KMS-11 (cell line): ENCODE measurements around the gene MALT1.
A peak's percentile ranks its signal among the peaks of the same experiment; 100 is the strongest.

Experiments used
- H2AFZ ChIP-seq: fragments of 200-600 bp; sonication (generic); 2 replicates; pipeline ENCODE4 v1.6.1; 2016; ENCODE audit warnings: antibody characterized with exemption, mixed run types, low read depth
- H3K27ac ChIP-seq: fragments of 200-600 bp; sonication (generic); 2 replicates; pipeline ENCODE4 v1.6.1; 2016; ENCODE audit warnings: mild to moderate bottlenecking, mixed run types
- H3K27me3 ChIP-seq: fragments of 200-600 bp; sonication (generic); 2 replicates; pipeline ENCODE4 v1.6.1; 2017; ENCODE audit warnings: mild to moderate bottlenecking, low read depth, mixed run types, moderate library complexity; ENCODE audit not compliant: insufficient read depth
- H3K36me3 ChIP-seq: fragments of 200-600 bp; sonication (generic); 2 replicates; pipeline ENCODE4 v1.6.1; 2017; ENCODE audit warnings: mild to moderate bottlenecking, mixed run types; ENCODE audit not compliant: insufficient read depth
- H3K4me1 ChIP-seq: fragments of 200-600 bp; sonication (generic); 2 replicates; pipeline ENCODE4 v1.6.1; 2016; ENCODE audit warnings: mild to moderate bottlenecking, low read depth, mixed run types; ENCODE audit not compliant: poor library complexity, severe bottlenecking
- H3K4me2 ChIP-seq: fragments of 200-600 bp; sonication (generic); 2 replicates; pipeline ENCODE4 v1.7.0; 2016; ENCODE audit warnings: mild to moderate bottlenecking, mixed run types
- H3K4me3 ChIP-seq: fragments of 200-600 bp; sonication (generic); IDR thresholded peaks from 2 replicates; pipeline ENCODE4 v1.6.1; 2017; ENCODE audit warnings: low read depth, low read length, mixed read lengths; ENCODE audit not compliant: insufficient read depth
- H3K79me2 ChIP-seq: fragments of 200-600 bp; sonication (generic); 2 replicates; pipeline ENCODE4 v1.6.1; 2016; ENCODE audit warnings: low read depth, mixed run types; ENCODE audit not compliant: insufficient read depth
- H3K9ac ChIP-seq: fragments of 200-600 bp; sonication (generic); 2 replicates; pipeline ENCODE4 v1.6.1; 2016; ENCODE audit warnings: mild to moderate bottlenecking, mixed run types
- H4K20me1 ChIP-seq: fragments of 200-600 bp; sonication (generic); 2 replicates; pipeline ENCODE4 v1.6.1; 2016; ENCODE audit warnings: mild to moderate bottlenecking, mixed run types; ENCODE audit not compliant: insufficient read depth
- TF ChIP-seq, protein P1 (sequence below): fragments of 200-600 bp; sonication (generic); conservative IDR thresholded peaks from 2 replicates; pipeline ENCODE4 v1.6.1; 2017; ENCODE audit warnings: low read depth, mild to moderate bottlenecking, antibody characterized with exemption, low read length, moderate library complexity, mixed read lengths

The MALT1 gene

GRCh38 chr18:58761970-58762780, 90.9 kb downstream of the MALT1 start:
- Histone ChIP-seq H3K36me3 (no peaks in the 10 kb centered on the region), H3K27ac (no peak overlapping the region), H3K4me1 (peaks cover 39% of the 10 kb centered on the region), H3K27me3 (peaks cover 37% of the 10 kb centered on the region), H3K79me2 (no peaks in the 10 kb centered on the region), H4K20me1 (no peaks in the 10 kb centered on the region), H3K9ac (no peak overlapping the region), H2AFZ (no peak overlapping the region), H3K4me3 (no peak overlapping the region), H3K4me2 (peak overlapping the region; percentile 69)
- TF ChIP-seq, protein P1, sequence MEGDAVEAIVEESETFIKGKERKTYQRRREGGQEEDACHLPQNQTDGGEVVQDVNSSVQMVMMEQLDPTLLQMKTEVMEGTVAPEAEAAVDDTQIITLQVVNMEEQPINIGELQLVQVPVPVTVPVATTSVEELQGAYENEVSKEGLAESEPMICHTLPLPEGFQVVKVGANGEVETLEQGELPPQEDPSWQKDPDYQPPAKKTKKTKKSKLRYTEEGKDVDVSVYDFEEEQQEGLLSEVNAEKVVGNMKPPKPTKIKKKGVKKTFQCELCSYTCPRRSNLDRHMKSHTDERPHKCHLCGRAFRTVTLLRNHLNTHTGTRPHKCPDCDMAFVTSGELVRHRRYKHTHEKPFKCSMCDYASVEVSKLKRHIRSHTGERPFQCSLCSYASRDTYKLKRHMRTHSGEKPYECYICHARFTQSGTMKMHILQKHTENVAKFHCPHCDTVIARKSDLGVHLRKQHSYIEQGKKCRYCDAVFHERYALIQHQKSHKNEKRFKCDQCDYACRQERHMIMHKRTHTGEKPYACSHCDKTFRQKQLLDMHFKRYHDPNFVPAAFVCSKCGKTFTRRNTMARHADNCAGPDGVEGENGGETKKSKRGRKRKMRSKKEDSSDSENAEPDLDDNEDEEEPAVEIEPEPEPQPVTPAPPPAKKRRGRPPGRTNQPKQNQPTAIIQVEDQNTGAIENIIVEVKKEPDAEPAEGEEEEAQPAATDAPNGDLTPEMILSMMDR = no peak

DNA sequence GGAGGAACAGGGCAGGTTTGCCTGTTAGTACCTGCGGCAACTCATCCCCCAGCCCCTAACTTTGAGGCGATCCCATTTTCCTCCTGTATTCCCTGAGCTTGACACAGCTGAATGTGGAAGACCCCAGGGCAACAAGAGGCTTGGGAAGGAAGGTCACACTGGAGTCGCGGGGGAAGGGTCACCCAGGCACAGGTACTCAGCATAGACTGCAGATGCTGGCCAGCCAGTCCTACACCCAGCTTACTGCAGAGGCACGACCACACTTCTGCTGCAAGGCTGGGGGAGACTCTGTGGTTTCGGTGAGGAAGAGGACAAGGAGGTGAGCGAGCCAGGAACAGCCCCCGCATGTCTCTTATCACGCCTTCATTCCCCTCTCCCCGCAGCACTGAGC, 91.5 kb downstream of the MALT1 start:
- Histone ChIP-seq H3K36me3 (no peaks in the 10 kb centered on the region), H3K79me2 (no peaks in the 10 kb centered on the region), H3K9ac (no peak overlapping the region), H3K4me2 (no peak overlapping the region), H4K20me1 (no peaks in the 10 kb centered on the region), H3K4me1 (peaks cover 39% of the 10 kb centered on the region), H3K4me3 (no peak overlapping the region), H3K27me3 (peaks cover 37% of the 10 kb centered on the region), H3K27ac (no peak overlapping the region), H2AFZ (no peak overlapping the region)
- TF ChIP-seq, protein P1 = no peak

- Histone ChIP-seq H3K4me1 (peaks cover 48% of the 10 kb centered on the region), H3K27me3 (peaks cover 13% of the 10 kb centered on the region), H3K36me3 (no peaks in the 10 kb centered on the region), H4K20me1 (no peaks in the 10 kb centered on the region), H3K79me2 (no peaks in the 10 kb centered on the region), H3K27ac (no peak overlapping the region), H3K4me3 (no peak overlapping the region), H3K9ac (no peak overlapping the region), H3K4me2 (no peak overlapping the region), H2AFZ (no peak overlapping the region)
- TF ChIP-seq, protein P1 = no peak
Measured at GRCh38 chr18:58766164-58766563, 94.9 kb downstream of the MALT1 start.

DNA sequence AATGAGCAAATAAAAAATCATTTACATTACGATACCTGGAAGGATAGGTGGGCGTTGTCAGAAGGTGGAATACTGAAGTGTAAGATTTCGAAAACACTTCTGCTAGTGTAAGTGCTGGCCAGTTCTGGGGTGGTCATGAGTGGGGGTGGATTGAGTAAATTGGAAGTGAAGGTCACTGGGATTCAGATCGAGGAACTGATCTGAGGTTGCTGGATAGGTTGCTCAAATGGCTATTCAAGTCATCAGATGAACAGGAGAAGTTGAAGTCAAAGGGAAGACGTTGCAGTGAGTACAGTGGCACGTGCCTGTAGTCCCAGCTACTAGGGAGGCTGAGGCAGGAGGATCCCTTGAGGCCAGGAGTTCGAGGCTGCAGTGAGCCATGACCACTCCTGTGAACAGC, 95.7 kb downstream of the MALT1 start:
- Histone ChIP-seq H3K9ac (no peak overlapping the region), H3K27ac (no peak overlapping the region), H3K36me3 (no peaks in the 10 kb centered on the region), H3K4me2 (no peak overlapping the region), H3K4me1 (peaks cover 48% of the 10 kb centered on the region), H3K4me3 (no peak overlapping the region), H3K79me2 (no peaks in the 10 kb centered on the region), H3K27me3 (peaks cover 13% of the 10 kb centered on the region), H4K20me1 (no peaks in the 10 kb centered on the region), H2AFZ (no peak overlapping the region)
- TF ChIP-seq, protein P1 = no peak
